Kidney capillary endothelial cell (primary cell): ENCODE results near the gene OSBP.

ENCODE experiments used
- DNase-seq: peaks from one replicate; pipeline ENCODE4 v3.0.0-alpha.2; 2018; ENCODE audit warnings: low spot score

Gene OSBP

GRCh38 chr11:59607703-59608454 is 7.7 kb downstream of the OSBP start:
- no peak for DNase-seq

- DNase-seq, result no peak
Observed at GRCh38 chr11:59602432-59602831, 13.1 kb downstream of the OSBP start.

GRCh38 chr11:59601788-59602187 is 13.8 kb downstream of the OSBP start:
- DNase-seq, result no peak

GRCh38 chr11:59600636-59601035 is 14.9 kb downstream of the OSBP start:
- no peak for DNase-seq

- no peak for DNase-seq
Observed at GRCh38 chr11:59600234-59600633, 15.3 kb downstream of the OSBP start.

- DNase-seq, result no peak
Observed at GRCh38 chr11:59598961-59599360, 16.6 kb downstream of the OSBP start.

- DNase-seq, result no peak
Observed at GRCh38 chr11:59584294-59584693, 31.3 kb downstream of the OSBP start.

- DNase-seq, result no peak
Observed at GRCh38 chr11:59582006-59582405, 33.6 kb downstream of the OSBP start.

GRCh38 chr11:59578369-59578768 is 37.2 kb downstream of the OSBP start:
- no peak for DNase-seq

- DNase-seq, result no peak
Observed at GRCh38 chr11:59575505-59575904, 40.1 kb downstream of the OSBP start.

- no peak for DNase-seq
Observed at GRCh38 chr11:59574932-59575502, 40.6 kb downstream of the OSBP start.

GRCh38 chr11:59574467-59574866 is 41.1 kb downstream of the OSBP start:
- no peak for DNase-seq

GRCh38 chr11:59573216-59573615 is 42.4 kb downstream of the OSBP start:
- no peak for DNase-seq

- no peak for DNase-seq
Observed at GRCh38 chr11:59572091-59572490, 43.5 kb downstream of the OSBP start.

- DNase-seq, result no peak
Observed at GRCh38 chr11:59562292-59562691, 53.3 kb downstream of the OSBP start.

- peak; percentile 73 for DNase-seq
Observed at GRCh38 chr11:59560702-59561473, 54.7 kb downstream of the OSBP start.

- DNase-seq, result peak; percentile 69
Observed at GRCh38 chr11:59560290-59560701, 55.3 kb downstream of the OSBP start.

- no peak for DNase-seq
Observed at GRCh38 chr11:59559886-59560285, 55.7 kb downstream of the OSBP start.

GRCh38 chr11:59558270-59558643 is 57.3 kb downstream of the OSBP start:
- DNase-seq, result no peak

- DNase-seq, result no peak
Observed at GRCh38 chr11:59556917-59557348, 58.6 kb downstream of the OSBP start.

- peak; percentile 71 for DNase-seq
Observed at GRCh38 chr11:59556115-59556916, 59.3 kb downstream of the OSBP start.

GRCh38 chr11:59555601-59556114 is 59.9 kb downstream of the OSBP start:
- DNase-seq, result peak; percentile 21
